Endothelial cell of umbilical vein (primary cell): ENCODE results near the gene SORCS3. TPM values are rescaled to one million over a fixed set of nuclear protein-coding genes. Genes with fewer than 3 reads are reported as not detected.

Experiments used
- BruUV-seq: library from RNA; stranded (reverse); fragments of 400-500 nt; replicated peaks from 2 replicates; lab custom pipeline; 2021; lab: Mats Ljungman, UMichigan
- CTCF ChIA-PET: fragments of 300-600, 350-600 bp; sonication (Branson Sonifier 250); formaldehyde crosslinking; loops from one replicate; lab custom pipeline; 2021; ENCODE audit warnings: antibody characterized with exemption, inconsistent platforms; lab: Charles Lee
- POLR2A ChIA-PET: fragments of 300-600, 350-600 bp; sonication (Branson Sonifier 250); formaldehyde crosslinking; loops from one replicate; lab custom pipeline; 2021; ENCODE audit warnings: antibody characterized with exemption, inconsistent platforms; lab: Charles Lee
- DNase-seq: peaks from one replicate; pipeline ENCODE4 v3.0.0-alpha.2; 2011; ENCODE audit warnings: low read depth, low spot score
- FAIRE-seq: peaks from 2 replicates; lab custom pipeline; 2011; peaks lifted over from hg19 to GRCh38; lab: Jason Lieb, UNC
- H2AFZ ChIP-seq: 2 replicates; pipeline ENCODE4 v1.6.0; 2012; ENCODE audit warnings: low read depth, low read length, control low read depth, inconsistent platforms
- H3K27ac ChIP-seq: 2 replicates; pipeline ENCODE4 v1.5.1; 2011; ENCODE audit warnings: low read depth, mild to moderate bottlenecking, control low read depth, low read length, moderate library complexity; ENCODE audit not compliant: insufficient read depth
- H3K27me3 ChIP-seq, 2 experiments: 2 replicates each; pipeline versions ENCODE4 v1.6.0 to v1.6.1; 2011; ENCODE audit warnings: low read length in 2 of 2, mixed read lengths in 1 of 2; ENCODE audit not compliant: control insufficient read depth in 2 of 2, insufficient read depth in 2 of 2
- H3K36me3 ChIP-seq, 2 experiments: 2 replicates in 1 of 2; 3 replicates in 1 of 2; pipeline ENCODE4 v1.5.1; 2011; ENCODE audit warnings: low read length in 2 of 2, mild to moderate bottlenecking in 1 of 2, moderate library complexity in 1 of 2; ENCODE audit not compliant: control insufficient read depth in 2 of 2, insufficient read depth in 2 of 2; ENCODE audit errors: extremely low read depth in 1 of 2
- H3K4me1 ChIP-seq: 3 replicates; pipeline ENCODE4 v1.5.1; 2011; ENCODE audit warnings: mild to moderate bottlenecking, low read length; ENCODE audit not compliant: control insufficient read depth, insufficient read depth; ENCODE audit errors: extremely low read depth
- H3K4me2 ChIP-seq: 2 replicates; pipeline ENCODE4 v1.6.1; 2011; ENCODE audit warnings: low read length, control low read depth, mixed read lengths; ENCODE audit not compliant: insufficient read depth
- H3K4me3 ChIP-seq, 3 experiments: fragments of 200-600 bp in 1 of 3; sonication (generic), shearing (Covaris generic) in 1 of 3; replicated peaks in 1 of 3; 2 replicates each; pipeline ENCODE4 v1.5.1; 2011 to 2016; ENCODE audit warnings: control low read depth in 3 of 3, low read length in 3 of 3, mild to moderate bottlenecking in 2 of 3, inconsistent platforms in 1 of 3, low read depth in 1 of 3, moderate library complexity in 1 of 3; ENCODE audit not compliant: insufficient read depth in 1 of 3
- H3K79me2 ChIP-seq: 2 replicates; pipeline ENCODE4 v1.6.0; 2012; ENCODE audit warnings: low read length, inconsistent platforms; ENCODE audit not compliant: control insufficient read depth, insufficient read depth
- H3K9ac ChIP-seq: replicated peaks from 2 replicates; pipeline ENCODE3; 2011; ENCODE audit warnings: low read length, control low read depth; ENCODE audit not compliant: insufficient read depth; ENCODE audit errors: extremely low read depth
- H3K9me1 ChIP-seq: replicated peaks from 3 replicates; pipeline ENCODE4 v1.6.0; 2011; ENCODE audit warnings: mild to moderate bottlenecking, low read length; ENCODE audit not compliant: control insufficient read depth, insufficient read depth; ENCODE audit errors: extremely low read depth
- H3K9me3 ChIP-seq: replicated peaks from 2 replicates; pipeline ENCODE4 v1.5.1; 2012; ENCODE audit warnings: low read length, inconsistent platforms; ENCODE audit not compliant: control insufficient read depth, insufficient read depth
- H4K20me1 ChIP-seq: replicated peaks from 2 replicates; pipeline ENCODE3; 2011; ENCODE audit warnings: mild to moderate bottlenecking, low read length; ENCODE audit not compliant: control insufficient read depth, insufficient read depth; ENCODE audit errors: extremely low read depth
- EZH2 ChIP-seq: IDR thresholded peaks from 2 replicates; pipeline ENCODE4 v1.6.1; 2012; ENCODE audit warnings: borderline replicate concordance, low read depth, mild to moderate bottlenecking, moderate library complexity, low read length, inconsistent platforms; ENCODE audit not compliant: severe bottlenecking
- FOS ChIP-seq: IDR thresholded peaks from 2 replicates; pipeline ENCODE4 v1.6.1; 2011; ENCODE audit warnings: mild to moderate bottlenecking, low read length, moderate library complexity, borderline replicate concordance; ENCODE audit not compliant: insufficient read depth
- GATA2 ChIP-seq: IDR thresholded peaks from 2 replicates; pipeline ENCODE4 v1.7.0; 2011; ENCODE audit warnings: low read depth, mild to moderate bottlenecking, moderate library complexity, mixed read lengths, low read length; ENCODE audit not compliant: insufficient read length, insufficient read depth
- JUN ChIP-seq: IDR thresholded peaks from 2 replicates; pipeline ENCODE4 v1.6.1; 2011; ENCODE audit warnings: borderline replicate concordance, low read depth; ENCODE audit not compliant: insufficient read length, insufficient read depth
- MYC ChIP-seq: IDR thresholded peaks from one replicate; pipeline ENCODE4 v1.6.1; 2011; ENCODE audit warnings: mild to moderate bottlenecking, low read depth, low read length
- POLR2A ChIP-seq: IDR thresholded peaks from 2 replicates; pipeline ENCODE4 v1.6.1; 2012; ENCODE audit warnings: low read depth, mild to moderate bottlenecking, control low read depth, low read length
- POLR2AphosphoS5 ChIP-seq: IDR thresholded peaks from 2 replicates; pipeline ENCODE4 v1.6.1; 2012; ENCODE audit warnings: low read depth, mild to moderate bottlenecking, control low read depth, low read length, moderate library complexity; ENCODE audit not compliant: insufficient read depth
- dilution Hi-C: fragments of 300-500 bp; cut with MboI; formaldehyde crosslinking; loops from one replicate; pipeline ENCODE4 v1.15.0; 2019; ENCODE audit warnings: low sequenced_read_pairs; ENCODE audit not compliant: extremely low pct_ligation_motif_present
- intact Hi-C: fragments of 100-400 bp; cut with micrococcal nuclease; formaldehyde crosslinking; loops from one replicate; pipeline ENCODE4 v1.10.0; 2022
- polyA plus RNA-seq, 4 experiments: library from polyadenylated mRNA; depleted of rRNA in 3 of 4; stranded (reverse) in 3 of 4; unstranded in 1 of 4; fragments of >200 nt; gene quantifications; 2 replicates each; pipeline versions ENCODE4 v1.2.1 to v1.2.3, GENCODE V29; 2011 to 2012; ENCODE audit warnings: missing spikeins in 1 of 4
- total RNA-seq: library from RNA; stranded (reverse); gene quantifications from 2 replicates; pipeline ENCODE4 v1.2.3, GENCODE V29; 2021
- TF ChIP-seq, protein P1 (sequence below), 2 donors: IDR thresholded peaks; 1 replicate in 1 of 2; 2 replicates in 1 of 2; pipeline ENCODE4 v1.5.1; 2011; ENCODE audit warnings: low read length in 2 of 2, mild to moderate bottlenecking in 2 of 2, moderate library complexity in 2 of 2, control low read depth in 1 of 2, inconsistent platforms in 1 of 2, low read depth in 1 of 2; ENCODE audit not compliant: insufficient read depth in 1 of 2; ENCODE audit errors: extremely low read depth in 1 of 2
- TF ChIP-seq, protein P2 (sequence below): IDR thresholded peaks from 2 replicates; pipeline ENCODE4 v1.6.1; 2011; ENCODE audit not compliant: insufficient read depth, insufficient read length

SORCS3 gene
- total and polyA plus RNA-seq, 2 donors (not counting 3 experiments of a cell fraction or from before 2014, with no cell fraction given), result not detected

GRCh38 chr10:104591441-104591840 is 49.6 kb upstream of the SORCS3 start:
- H3K4me1 ChIP-seq, result no peaks in the 10 kb centered on the region
- no peaks in the 10 kb centered on the region for H3K9me1 ChIP-seq
- H3K9ac ChIP-seq, result no peak overlapping the region
- FAIRE-seq (no peak), DNase-seq (no peak)
- no peaks in the 10 kb centered on the region for H4K20me1 ChIP-seq
- H2AFZ ChIP-seq, result no peak overlapping the region
- intact Hi-C loops, result no loop called here
- ChIA-PET POLR2A (no interaction called here), CTCF (no interaction called here)
- no TSS peak for BruUV-seq
- H3K4me2 ChIP-seq, result no peak overlapping the region
- H3K27ac ChIP-seq, result no peak overlapping the region
- no peaks in the 10 kb centered on the region for H3K27me3 ChIP-seq
- dilution Hi-C loops, result no loop called here
- H3K79me2 ChIP-seq, result no peaks in the 10 kb centered on the region
- no peaks in the 10 kb centered on the region for H3K9me3 ChIP-seq
- H3K36me3 ChIP-seq, result no peaks in the 10 kb centered on the region
- TF ChIP-seq POLR2AphosphoS5 (no peak), MYC (no peak), EZH2 (no peak), GATA2 (no peak), POLR2A (no peak), JUN (no peak), FOS (no peak)
- TF ChIP-seq, protein P1, sequence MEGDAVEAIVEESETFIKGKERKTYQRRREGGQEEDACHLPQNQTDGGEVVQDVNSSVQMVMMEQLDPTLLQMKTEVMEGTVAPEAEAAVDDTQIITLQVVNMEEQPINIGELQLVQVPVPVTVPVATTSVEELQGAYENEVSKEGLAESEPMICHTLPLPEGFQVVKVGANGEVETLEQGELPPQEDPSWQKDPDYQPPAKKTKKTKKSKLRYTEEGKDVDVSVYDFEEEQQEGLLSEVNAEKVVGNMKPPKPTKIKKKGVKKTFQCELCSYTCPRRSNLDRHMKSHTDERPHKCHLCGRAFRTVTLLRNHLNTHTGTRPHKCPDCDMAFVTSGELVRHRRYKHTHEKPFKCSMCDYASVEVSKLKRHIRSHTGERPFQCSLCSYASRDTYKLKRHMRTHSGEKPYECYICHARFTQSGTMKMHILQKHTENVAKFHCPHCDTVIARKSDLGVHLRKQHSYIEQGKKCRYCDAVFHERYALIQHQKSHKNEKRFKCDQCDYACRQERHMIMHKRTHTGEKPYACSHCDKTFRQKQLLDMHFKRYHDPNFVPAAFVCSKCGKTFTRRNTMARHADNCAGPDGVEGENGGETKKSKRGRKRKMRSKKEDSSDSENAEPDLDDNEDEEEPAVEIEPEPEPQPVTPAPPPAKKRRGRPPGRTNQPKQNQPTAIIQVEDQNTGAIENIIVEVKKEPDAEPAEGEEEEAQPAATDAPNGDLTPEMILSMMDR (IDR thresholded peaks at IDR 0.05; ENCODE audit: extremely low read depth in 1 of 2, insufficient read depth in 1 of 2, low read depth in 1 of 2, low read length in 2 of 2), result no peak
- TF ChIP-seq, protein P2, sequence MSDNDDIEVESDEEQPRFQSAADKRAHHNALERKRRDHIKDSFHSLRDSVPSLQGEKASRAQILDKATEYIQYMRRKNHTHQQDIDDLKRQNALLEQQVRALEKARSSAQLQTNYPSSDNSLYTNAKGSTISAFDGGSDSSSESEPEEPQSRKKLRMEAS, result no peak
- no peak overlapping the region for H3K4me3 ChIP-seq
